NOMO-1 treated with dmso at 0.1 percent for 144 hours (cell line): ENCODE data around the gene ASGR2.

ENCODE experiments used
- DNase-seq: peaks from one replicate; lab custom pipeline; 2025; ENCODE audit not compliant: unreplicated experiment; lab: John Stamatoyannopoulos, UW

The ASGR2 gene

GRCh38 chr17:7064261-7064660, 50.4 kb downstream of the ASGR2 start:
- DNase-seq, result no peak

- DNase-seq, result no peak
These were observed 51.0 kb downstream of the ASGR2 start for GRCh38 chr17:7063518-7064094.

GRCh38 chr17:7060165-7060891, 54.3 kb downstream of the ASGR2 start:
- no peak for DNase-seq

- DNase-seq, result no peak
These were observed 55.7 kb downstream of the ASGR2 start for GRCh38 chr17:7058831-7059447.

GRCh38 chr17:7056386-7056785, 58.2 kb downstream of the ASGR2 start:
- no peak for DNase-seq
